ENCODE measurements around the gene AHRR. TPM values are rescaled to one million over a fixed set of nuclear protein-coding genes. Genes with fewer than 3 reads are reported as not detected.

Gene AHRR
- total RNA-seq, 2 experiments from 2014 or later = 2.2 to 3.4 TPM

DNA sequence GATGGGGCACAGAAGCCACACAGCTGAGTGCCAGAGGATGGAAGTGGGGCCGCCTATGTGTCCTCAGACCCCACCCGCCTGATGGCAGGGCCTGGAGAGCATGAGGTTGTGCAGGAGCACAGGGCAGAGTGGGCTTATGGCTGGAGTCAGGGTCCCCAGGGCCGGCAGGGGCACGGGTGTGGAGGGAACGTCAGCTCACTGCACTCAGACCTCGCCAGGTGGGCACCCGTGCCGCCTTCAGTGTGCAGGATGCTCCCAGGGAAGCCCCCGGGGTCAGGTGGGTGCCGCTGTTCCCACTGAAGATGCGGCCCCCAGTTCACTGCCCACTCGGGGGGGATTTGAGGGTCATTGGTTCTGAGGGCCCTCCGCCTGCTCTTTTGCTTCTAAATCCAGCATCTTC, 156.4 kb downstream of the AHRR start:
- Histone ChIP-seq H3K4me1 (ENCODE audit: insufficient read depth, low read length, poor library complexity, severe bottlenecking) (peaks cover 5% of the 10 kb centered on the region), H3K4me3 (ENCODE audit: low read depth, low read length, poor library complexity, severe bottlenecking) (no peak overlapping the region), H3K36me3 (ENCODE audit: insufficient read depth, low read length) (no peaks in the 10 kb centered on the region), H3K9me2 (ENCODE audit: insufficient read depth, low read length) (no peaks in the 10 kb centered on the region), H2AFZ (ENCODE audit: low read length) (no peak overlapping the region), H3K9me3 (ENCODE audit: low read length) (no peaks in the 10 kb centered on the region), H4K20me1 (ENCODE audit: insufficient read depth, low read length) (no peaks in the 10 kb centered on the region), H3K27ac (ENCODE audit: low read depth, low read length, poor library complexity, severe bottlenecking) (no peak overlapping the region), H3K4me2 (ENCODE audit: low read length) (no peak overlapping the region), H3K79me2 (ENCODE audit: insufficient read depth, low read depth, low read length) (no peaks in the 10 kb centered on the region)
- intact Hi-C loops (cut with micrococcal nuclease; ENCODE audit: unreplicated experiment) = loop anchor here (10.0 kb wide), 1 partner anchor 137 kb away; the partner anchor contains the start of gene CEP72
- BruUV-seq (replicated peaks) = no TSS peak
- no peak for DNase-seq (ENCODE audit: low spot score)
- TF ChIP-seq CTCF (conservative IDR thresholded peaks at IDR 0.05; ENCODE audit: low read length) = no peak
- no peak for TF ChIP-seq EZH2phosphoT487 (IDR thresholded peaks at IDR 0.05; ENCODE audit: borderline replicate concordance, low read depth, low read length)
- CTCF ChIA-PET (ENCODE audit: unreplicated experiment) = no interaction called here
- POLR2A ChIA-PET = no interaction called here

DNA sequence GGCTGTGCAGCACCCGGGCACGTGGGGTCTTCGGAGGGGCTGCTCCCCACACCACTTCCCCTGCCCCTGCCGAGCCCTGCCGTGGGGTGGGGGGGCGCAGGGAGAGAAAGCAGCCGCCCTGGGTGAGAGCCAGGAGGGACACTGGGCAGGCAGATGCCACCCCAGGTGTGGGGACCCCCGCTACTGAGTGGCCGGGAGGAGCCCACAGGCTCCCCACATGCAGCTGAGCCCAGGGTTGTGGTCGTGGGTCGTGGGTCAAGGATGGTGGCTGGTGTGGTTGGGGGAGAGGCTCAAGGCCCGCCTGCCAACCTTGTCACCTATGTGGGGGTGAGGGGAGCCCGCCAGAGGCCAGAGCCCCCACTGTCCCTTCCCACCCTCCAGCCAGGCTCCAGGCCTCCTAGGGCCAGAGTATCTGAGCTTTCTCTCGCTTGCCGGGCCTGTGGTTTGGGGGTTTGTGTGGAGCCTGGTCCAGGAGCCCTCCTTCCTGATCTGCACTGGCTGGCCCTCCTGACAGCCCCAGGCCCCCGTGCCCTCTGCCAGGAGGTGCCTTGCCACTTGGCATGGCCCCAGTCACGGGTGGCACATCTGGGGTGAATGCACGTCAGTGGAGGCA, 157.0 kb downstream of the AHRR start:
- no TSS peak for BruUV-seq (replicated peaks)
- Histone ChIP-seq H2AFZ (ENCODE audit: low read length) (no peak overlapping the region), H4K20me1 (ENCODE audit: insufficient read depth, low read length) (no peaks in the 10 kb centered on the region), H3K36me3 (ENCODE audit: insufficient read depth, low read length) (no peaks in the 10 kb centered on the region), H3K27ac (ENCODE audit: low read depth, low read length, poor library complexity, severe bottlenecking) (no peak overlapping the region), H3K79me2 (ENCODE audit: insufficient read depth, low read depth, low read length) (no peaks in the 10 kb centered on the region), H3K9me2 (ENCODE audit: insufficient read depth, low read length) (no peaks in the 10 kb centered on the region), H3K4me3 (ENCODE audit: low read depth, low read length, poor library complexity, severe bottlenecking) (no peak overlapping the region), H3K4me1 (ENCODE audit: insufficient read depth, low read length, poor library complexity, severe bottlenecking) (peaks cover 5% of the 10 kb centered on the region), H3K9me3 (ENCODE audit: low read length) (no peaks in the 10 kb centered on the region), H3K4me2 (ENCODE audit: low read length) (no peak overlapping the region)
- intact Hi-C loops (cut with micrococcal nuclease; ENCODE audit: unreplicated experiment) = loop anchor here (10.0 kb wide), 1 partner anchor 136 kb away; the partner anchor contains the start of gene CEP72
- TF ChIP-seq EZH2phosphoT487 (IDR thresholded peaks at IDR 0.05; ENCODE audit: borderline replicate concordance, low read depth, low read length) (no peak), CTCF (conservative IDR thresholded peaks at IDR 0.05; ENCODE audit: low read length) (no peak)
- no peak for DNase-seq (ENCODE audit: low spot score)
- ChIA-PET POLR2A (no interaction called here), CTCF (ENCODE audit: unreplicated experiment) (no interaction called here)

DNA sequence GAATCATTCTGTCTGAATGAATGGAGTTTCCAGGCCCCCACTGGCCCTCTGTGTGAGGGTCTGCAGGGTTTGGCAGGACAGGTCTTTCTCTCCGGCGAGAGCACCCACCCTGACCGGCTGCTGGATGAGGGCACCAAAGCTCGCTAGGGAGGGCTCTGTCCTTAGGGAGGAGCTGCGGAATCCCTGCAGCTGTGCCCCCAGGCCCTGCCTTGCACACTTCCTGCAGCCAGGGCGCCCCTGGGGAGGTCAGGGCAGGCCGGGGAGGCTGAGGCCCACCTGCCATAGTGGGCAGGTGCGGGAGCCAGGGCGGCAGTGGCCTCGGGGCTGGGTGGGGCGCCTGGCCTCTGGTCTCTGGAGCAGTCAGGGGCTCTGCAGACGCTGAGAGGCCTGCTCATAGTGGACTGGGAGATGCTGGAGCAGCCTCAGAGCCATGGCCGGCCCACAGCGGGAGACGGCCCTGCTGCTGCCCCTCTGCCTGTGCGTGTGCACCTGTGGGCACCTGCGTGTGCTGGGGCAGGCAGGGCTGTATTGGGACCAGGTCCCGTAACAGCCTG, 157.5 kb downstream of the AHRR start:
- BruUV-seq (replicated peaks) = no TSS peak
- H4K20me1 ChIP-seq (ENCODE audit: insufficient read depth, low read length) = no peaks in the 10 kb centered on the region
- H3K9me3 ChIP-seq (ENCODE audit: low read length) = no peaks in the 10 kb centered on the region
- DNase-seq (ENCODE audit: low spot score) = no peak
- H3K9me2 ChIP-seq (ENCODE audit: insufficient read depth, low read length) = no peaks in the 10 kb centered on the region
- POLR2A ChIA-PET = no interaction called here
- no peaks in the 10 kb centered on the region for H3K4me1 ChIP-seq (ENCODE audit: insufficient read depth, low read length, poor library complexity, severe bottlenecking)
- no peaks in the 10 kb centered on the region for H3K79me2 ChIP-seq (ENCODE audit: insufficient read depth, low read depth, low read length)
- H3K4me2 ChIP-seq (ENCODE audit: low read length) = no peak overlapping the region
- no peak overlapping the region for H3K4me3 ChIP-seq (ENCODE audit: low read depth, low read length, poor library complexity, severe bottlenecking)
- H2AFZ ChIP-seq (ENCODE audit: low read length) = no peak overlapping the region
- CTCF ChIA-PET (ENCODE audit: unreplicated experiment) = no interaction called here
- no peak overlapping the region for H3K27ac ChIP-seq (ENCODE audit: low read depth, low read length, poor library complexity, severe bottlenecking)
- no peaks in the 10 kb centered on the region for H3K36me3 ChIP-seq (ENCODE audit: insufficient read depth, low read length)
- TF ChIP-seq CTCF (conservative IDR thresholded peaks at IDR 0.05; ENCODE audit: low read length) = no peak
- TF ChIP-seq EZH2phosphoT487 (IDR thresholded peaks at IDR 0.05; ENCODE audit: borderline replicate concordance, low read depth, low read length) = no peak
- intact Hi-C loops (cut with micrococcal nuclease; ENCODE audit: unreplicated experiment) = loop anchor here (10.0 kb wide), 1 partner anchor 136 kb away; the partner anchor contains the start of gene CEP72

Measured in OCI-LY7 (cell line).